GM23248 (cell line): ENCODE results near the gene NAPG. TPM values are rescaled to one million over a fixed set of nuclear protein-coding genes. Genes with fewer than 3 reads are reported as not detected.
A peak's percentile ranks its signal among the peaks of the same experiment; 100 is the strongest.

Experiments
- DNase-seq: peaks from one replicate; pipeline ENCODE4 v3.0.0-alpha.2; 2015
- H2AFZ ChIP-seq: fragments of 200-600 bp; sonication (generic); 2 replicates; pipeline ENCODE4 v1.6.1; 2016; ENCODE audit warnings: antibody characterized with exemption
- H3F3A ChIP-seq: fragments of 200-600 bp; sonication (generic); 2 replicates; pipeline ENCODE4 v1.6.1; 2016; ENCODE audit warnings: mild to moderate bottlenecking, antibody characterized with exemption, mixed run types; ENCODE audit not compliant: insufficient read depth
- H3K27ac ChIP-seq: fragments of 200-600 bp; sonication (generic); 2 replicates; pipeline ENCODE4 v1.5.1; 2016; ENCODE audit warnings: mild to moderate bottlenecking
- H3K27me3 ChIP-seq: fragments of 200-600 bp; sonication (generic); replicated peaks from 2 replicates; pipeline ENCODE4 v1.6.1; 2016; ENCODE audit warnings: mild to moderate bottlenecking; ENCODE audit not compliant: insufficient read depth
- H3K36me3 ChIP-seq: fragments of 200-600 bp; sonication (generic); 2 replicates; pipeline ENCODE4 v1.6.1; 2016; ENCODE audit warnings: low read depth, mild to moderate bottlenecking
- H3K4me1 ChIP-seq: fragments of 200-600 bp; sonication (generic); 2 replicates; pipeline ENCODE4 v1.6.1; 2016; ENCODE audit warnings: mild to moderate bottlenecking; ENCODE audit not compliant: insufficient read depth
- H3K4me2 ChIP-seq: fragments of 200-600 bp; sonication (generic); one replicate; pipeline ENCODE4 v1.6.1; 2016; ENCODE audit warnings: mild to moderate bottlenecking; ENCODE audit not compliant: unreplicated experiment
- H3K4me3 ChIP-seq: fragments of 200-600 bp; sonication (generic); 2 replicates; pipeline ENCODE4 v1.5.1; 2016; ENCODE audit warnings: mild to moderate bottlenecking
- H3K79me2 ChIP-seq: fragments of 200-600 bp; sonication (generic); 2 replicates; pipeline ENCODE4 v1.6.1; 2016; ENCODE audit warnings: mild to moderate bottlenecking; ENCODE audit not compliant: insufficient read depth
- H3K9ac ChIP-seq: fragments of 200-600 bp; sonication (generic); 2 replicates; pipeline ENCODE4 v1.6.1; 2016; ENCODE audit warnings: mild to moderate bottlenecking
- H3K9me2 ChIP-seq: fragments of 200-600 bp; sonication (generic); 2 replicates; pipeline ENCODE4 v1.6.1; 2016; ENCODE audit warnings: mixed run types, mild to moderate bottlenecking, moderate library complexity; ENCODE audit not compliant: insufficient read depth
- H3K9me3 ChIP-seq: fragments of 200-600 bp; sonication (generic); one replicate; pipeline ENCODE4 v1.6.1; 2017; ENCODE audit warnings: low read depth
- H4K20me1 ChIP-seq: fragments of 200-600 bp; sonication (generic); 2 replicates; pipeline ENCODE4 v1.6.0; 2016; ENCODE audit not compliant: insufficient read depth
- EZH2 ChIP-seq: fragments of 200-600 bp; sonication (generic); IDR thresholded peaks from 2 replicates; pipeline ENCODE4 v1.6.1; 2018; ENCODE audit warnings: antibody characterized with exemption, mild to moderate bottlenecking; ENCODE audit not compliant: insufficient read depth, poor library complexity, severe bottlenecking
- EZH2phosphoT487 ChIP-seq: fragments of 200-600 bp; sonication (generic); IDR thresholded peaks from 2 replicates; pipeline ENCODE4 v1.6.1; 2018; ENCODE audit warnings: antibody characterized with exemption, moderate library complexity, mild to moderate bottlenecking, low read depth; ENCODE audit not compliant: insufficient read depth
- WGBS, 2 experiments: methylation state at CpG; one replicate each; pipeline ENCODE4 v1.1.6; 2015 to 2017; ENCODE audit warnings: low lambda C conversion rate in 2 of 2, low coverage in 1 of 2; ENCODE audit errors: missing lambda C conversion rate in 2 of 2; 5-methylcytosine and 5-hydroxymethylcytosine counted together
- in situ Hi-C: fragments of 300-500 bp; cut with MboI; formaldehyde crosslinking; loops from 2 replicates; pipeline ENCODE4 v1.15.0; 2020
- polyA plus RNA-seq: library from polyadenylated mRNA; unstranded; fragments of >200 nt; fragmentation: Nextera tagmentation; extraction: Ambion mirVana; gene quantifications from 2 replicates; pipeline ENCODE4 v1.2.1, GENCODE V29; 2016
- total RNA-seq: library from RNA; depleted of rRNA; stranded (reverse); fragments of >200 nt; shearing (Covaris generic); gene quantifications from 2 replicates; pipeline ENCODE4 v1.2.3, GENCODE V29; 2014

Gene NAPG
- total and polyA plus RNA-seq, 2 experiments from 2014 or later, result 24.5 to 33.6 TPM

DNA sequence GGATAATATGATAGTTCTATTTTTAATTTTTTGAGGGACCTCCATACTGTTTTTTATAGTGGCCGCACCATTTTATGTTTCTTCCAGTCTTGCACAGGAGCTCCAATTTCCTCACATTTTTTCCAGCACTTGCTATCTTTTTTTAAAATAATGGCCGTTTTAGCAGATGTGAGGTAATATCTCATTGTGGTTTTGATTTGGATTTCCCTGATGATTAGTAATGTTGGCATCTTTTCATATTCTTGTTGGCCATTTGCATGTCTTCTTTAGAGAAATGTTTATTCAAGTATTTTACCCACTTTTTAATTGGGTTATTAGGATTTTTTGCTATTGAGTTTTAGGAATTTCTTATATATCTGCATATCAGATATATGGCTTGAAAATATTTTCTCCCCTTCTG, 29.9 kb upstream of the NAPG start:
- Histone ChIP-seq H3K79me2 (no peaks in the 10 kb centered on the region), H3K36me3 (no peaks in the 10 kb centered on the region), H3K27ac (no peak overlapping the region), H3K4me1 (peaks cover 13% of the 10 kb centered on the region), H3K9me3 (no peaks in the 10 kb centered on the region), H2AFZ (no peak overlapping the region), H3K9ac (no peak overlapping the region), H3K4me2 (no peak overlapping the region), H3F3A (peaks cover 22% of the 10 kb centered on the region), H4K20me1 (no peaks in the 10 kb centered on the region), H3K9me2 (no peaks in the 10 kb centered on the region), H3K27me3 (0 out of 2 replicates have a peak, but pooled peaks cover 6% of the 10 kb centered on the region), H3K4me3 (no peak overlapping the region)
- DNase-seq, result peak; percentile 29
- in situ Hi-C loops, result no loop called here
- 4 to 13% methylated on average over 2 of the region's 2 CpGs for WGBS, 2 experiments
- TF ChIP-seq EZH2 (no peak), EZH2phosphoT487 (no peak)

- Histone ChIP-seq H3F3A (peaks cover 22% of the 10 kb centered on the region), H3K9ac (no peak overlapping the region), H3K36me3 (no peaks in the 10 kb centered on the region), H3K9me2 (no peaks in the 10 kb centered on the region), H3K27me3 (0 out of 2 replicates have a peak, but pooled peaks cover 6% of the 10 kb centered on the region), H3K9me3 (no peaks in the 10 kb centered on the region), H3K4me1 (peaks cover 13% of the 10 kb centered on the region), H3K4me3 (no peak overlapping the region), H4K20me1 (no peaks in the 10 kb centered on the region), H3K27ac (peak overlapping the region; percentile 14; the same call in 1 of the 2 replicates), H3K79me2 (no peaks in the 10 kb centered on the region), H2AFZ (0 out of 2 replicates have a peak overlapping the region, but pooled peaks have one; percentile 19), H3K4me2 (peak overlapping the region; percentile 16)
- DNase-seq, result peak; percentile 72
- in situ Hi-C loops, result no loop called here
- TF ChIP-seq EZH2, result no peak
- no peak for TF ChIP-seq EZH2phosphoT487
Measured at GRCh38 chr18:10497206-10497749, 28.5 kb upstream of the NAPG start.

GRCh38 chr18:10499230-10499629, 26.6 kb upstream of the NAPG start:
- Histone ChIP-seq H3K9me3 (no peaks in the 10 kb centered on the region), H3K27me3 (no peaks in the 10 kb centered on the region), H4K20me1 (no peaks in the 10 kb centered on the region), H2AFZ (no peak overlapping the region), H3K27ac (no peak overlapping the region), H3K36me3 (no peaks in the 10 kb centered on the region), H3K4me2 (no peak overlapping the region), H3F3A (peaks cover 22% of the 10 kb centered on the region), H3K9me2 (no peaks in the 10 kb centered on the region), H3K4me3 (no peak overlapping the region), H3K4me1 (peaks cover 13% of the 10 kb centered on the region), H3K79me2 (no peaks in the 10 kb centered on the region), H3K9ac (no peak overlapping the region)
- no peak for TF ChIP-seq EZH2phosphoT487
- no peak for TF ChIP-seq EZH2
- DNase-seq, result no peak
- in situ Hi-C loops, result no loop called here
- 72 to 73% methylated on average over 6 of the region's 6 CpGs for WGBS, 2 experiments

DNA sequence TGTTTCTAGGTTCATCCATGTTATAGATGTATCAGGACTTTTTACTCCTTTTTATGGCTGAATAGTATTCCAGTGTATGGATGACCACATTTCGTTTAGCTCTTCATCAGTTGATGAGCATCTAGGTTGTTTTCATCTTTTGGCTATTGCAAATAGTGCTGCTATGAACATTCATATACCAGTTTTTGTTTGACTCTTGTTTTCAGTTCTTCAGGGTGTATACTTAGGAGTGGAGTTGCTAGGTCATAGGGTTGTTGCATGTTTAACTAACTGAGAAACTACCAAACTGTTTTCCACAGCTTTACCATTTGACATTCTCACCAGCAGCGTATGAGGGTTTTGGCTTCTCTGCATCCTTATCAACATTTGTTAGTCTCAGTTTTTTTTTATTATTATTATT, 25.8 kb upstream of the NAPG start:
- Histone ChIP-seq H4K20me1 (no peaks in the 10 kb centered on the region), H3K4me3 (no peak overlapping the region), H3K79me2 (no peaks in the 10 kb centered on the region), H3K4me2 (no peak overlapping the region), H3K4me1 (peaks cover 13% of the 10 kb centered on the region), H3K9me2 (no peaks in the 10 kb centered on the region), H3K9ac (no peak overlapping the region), H3K27me3 (no peaks in the 10 kb centered on the region), H3F3A (peaks cover 22% of the 10 kb centered on the region), H3K36me3 (no peaks in the 10 kb centered on the region), H2AFZ (no peak overlapping the region), H3K27ac (no peak overlapping the region), H3K9me3 (no peaks in the 10 kb centered on the region)
- in situ Hi-C loops, result loop anchor here (25.0 kb wide), 1 partner anchor 813 kb away; no protein-coding TSS in a partner anchor
- WGBS, 2 experiments, result 54 to 61% methylated on average over 2 of the region's 2 CpGs
- TF ChIP-seq EZH2 (no peak), EZH2phosphoT487 (no peak)
- DNase-seq, result no peak
